Measurements from ENCODE around the gene TPSB2. TPM values are rescaled to one million over a fixed set of nuclear protein-coding genes. Genes with fewer than 3 reads are reported as not detected.
A peak's percentile ranks its signal among the peaks of the same experiment; 100 is the strongest.
"Not testable (repeated sequence)": the region's sequence is repeated elsewhere in the genome, so short reads cannot be mapped to it uniquely, and the experiment has no call there.

Gene TPSB2
- total RNA-seq, 3 donors from 2014 or later: 3.7 to 21.0 (median 8.2) TPM

- TF ChIP-seq CTCF (IDR thresholded peaks at IDR 0.05): no peak
- DNase-seq (no peak), ATAC-seq (no peak)
- Histone ChIP-seq H3K36me3 (ENCODE audit: low read depth) (no peaks in the 10 kb centered on the region), H3K4me3 (no peak overlapping the region), H3K4me1 (ENCODE audit: low read depth) (no peaks in the 10 kb centered on the region), H3K9me3 (no peaks in the 10 kb centered on the region)
- intact Hi-C loops (cut with DNase I, micrococcal nuclease): no loop called here
These were observed 40.5 kb downstream of the TPSB2 start for GRCh38 chr16:1189455-1189854.

GRCh38 chr16:1188432-1189189 is 41.4 kb downstream of the TPSB2 start:
- DNase-seq (peak in 2 of 3 donors; percentile 58 to 67), ATAC-seq (peak; percentile 66)
- intact Hi-C loops (cut with DNase I, micrococcal nuclease): no loop called here
- TF ChIP-seq CTCF (IDR thresholded peaks at IDR 0.05): no peak
- no peaks in the 10 kb centered on the region for H3K4me1 ChIP-seq (ENCODE audit: low read depth)
- no peak overlapping the region for H3K4me3 ChIP-seq
- no peaks in the 10 kb centered on the region for H3K36me3 ChIP-seq (ENCODE audit: low read depth)
- H3K9me3 ChIP-seq: no peaks in the 10 kb centered on the region

GRCh38 chr16:1185460-1186207 is 44.4 kb downstream of the TPSB2 start:
- ATAC-seq; DNase-seq; intact Hi-C loops (cut with DNase I, micrococcal nuclease): not testable (repeated sequence)

DNA sequence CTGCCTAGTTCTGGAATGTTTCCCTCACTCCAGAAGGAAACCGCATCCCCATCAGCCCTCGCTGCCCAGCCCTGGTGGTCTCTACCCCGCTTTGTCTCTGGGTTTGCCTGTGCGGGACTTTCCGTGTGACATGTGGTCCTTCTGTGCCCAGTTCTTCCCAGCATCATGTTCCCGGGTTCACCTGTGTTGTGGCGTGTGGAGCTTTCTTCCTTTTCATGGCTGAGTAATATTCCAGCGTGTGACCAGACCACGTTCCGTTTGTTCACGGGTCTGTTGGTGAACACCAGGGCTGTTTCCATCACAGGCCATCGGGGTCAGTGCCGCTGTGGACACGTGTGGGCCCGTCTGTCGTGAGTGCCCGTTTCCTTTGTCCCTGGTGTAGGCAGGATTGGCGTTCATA is 45.0 kb downstream of the TPSB2 start:
- Histone ChIP-seq H3K4me1 (ENCODE audit: low read depth) (peaks cover 5% of the 10 kb centered on the region), H3K36me3 (ENCODE audit: low read depth) (no peaks in the 10 kb centered on the region), H3K4me3 (no peak overlapping the region), H3K9me3 (no peaks in the 10 kb centered on the region)
- ATAC-seq (no peak), DNase-seq (no peak)
- intact Hi-C loops (cut with DNase I, micrococcal nuclease): no loop called here
- TF ChIP-seq CTCF (IDR thresholded peaks at IDR 0.05): no peak

More at GRCh38 chr16:1185460-1186207, 44.4 kb downstream of the TPSB2 start:
- H3K36me3 ChIP-seq (ENCODE audit: low read depth); H3K4me1 ChIP-seq (ENCODE audit: low read depth); H3K9me3 ChIP-seq; H3K4me3 ChIP-seq: not testable (repeated sequence)

- intact Hi-C loops (cut with DNase I, micrococcal nuclease): no loop called here
- DNase-seq: no peak
- H3K9me3 ChIP-seq: no peaks in the 10 kb centered on the region
- no peak for ATAC-seq
- peaks cover 5% of the 10 kb centered on the region for H3K4me1 ChIP-seq (ENCODE audit: low read depth)
- no peak overlapping the region for H3K4me3 ChIP-seq
- no peaks in the 10 kb centered on the region for H3K36me3 ChIP-seq (ENCODE audit: low read depth)
- no peak for TF ChIP-seq CTCF (IDR thresholded peaks at IDR 0.05)
These were observed 45.7 kb downstream of the TPSB2 start for GRCh38 chr16:1184156-1184868.

All from mucosa of descending colon (tissue), 3 donors.